Keratinocyte (primary cell): ENCODE measurements around the gene AOPEP. TPM values are rescaled to one million over a fixed set of nuclear protein-coding genes. Genes with fewer than 3 reads are reported as not detected.

Source experiments
- DNase-seq: peaks from one replicate; pipeline ENCODE4 v3.0.0-alpha.2; 2011; ENCODE audit warnings: low read depth, missing footprints, low spot score
- FAIRE-seq: peaks from 2 replicates; lab custom pipeline; 2011; peaks lifted over from hg19 to GRCh38; lab: Jason Lieb, UNC
- H2AFZ ChIP-seq: 2 replicates; pipeline ENCODE4 v1.6.0; 2012; ENCODE audit warnings: low read length, control low read depth, inconsistent platforms; ENCODE audit not compliant: control insufficient read depth
- H3K27ac ChIP-seq: 2 replicates; pipeline ENCODE4 v1.5.1; 2011; ENCODE audit warnings: low read length; ENCODE audit not compliant: control insufficient read depth, insufficient read depth
- H3K27me3 ChIP-seq: 3 replicates; pipeline ENCODE4 v1.6.0; 2011; ENCODE audit warnings: low read length; ENCODE audit not compliant: control insufficient read depth, insufficient read depth; ENCODE audit errors: extremely low read depth
- H3K36me3 ChIP-seq, 2 experiments: 2 replicates in 1 of 2; 3 replicates in 1 of 2; pipeline ENCODE4 v1.5.1; 2011; ENCODE audit warnings: low read length in 2 of 2, mild to moderate bottlenecking in 1 of 2; ENCODE audit not compliant: control insufficient read depth in 2 of 2, insufficient read depth in 2 of 2; ENCODE audit errors: extremely low read depth in 1 of 2
- H3K4me1 ChIP-seq: 3 replicates; pipeline ENCODE4 v1.5.1; 2011; ENCODE audit warnings: low read length; ENCODE audit not compliant: control insufficient read depth, insufficient read depth; ENCODE audit errors: extremely low read depth
- H3K4me2 ChIP-seq: 3 replicates; pipeline ENCODE4 v1.6.0; 2011; ENCODE audit warnings: low read depth, low read length; ENCODE audit not compliant: control insufficient read depth, insufficient read depth; ENCODE audit errors: extremely low read depth
- H3K4me3 ChIP-seq, 3 experiments: fragments of 200-600 bp in 1 of 3; sonication (generic) in 1 of 3; 2 replicates in 2 of 3; 3 replicates in 1 of 3; pipeline ENCODE4 v1.5.1; 2011 to 2016; ENCODE audit warnings: low read length in 3 of 3, mild to moderate bottlenecking in 3 of 3, control low read depth in 2 of 3, inconsistent platforms in 1 of 3, low read depth in 1 of 3, mixed read lengths in 1 of 3, mixed run types in 1 of 3, moderate library complexity in 1 of 3; ENCODE audit not compliant: control insufficient read depth in 2 of 3, insufficient read depth in 2 of 3; ENCODE audit errors: extremely low read depth in 1 of 3
- H3K79me2 ChIP-seq: 2 replicates; pipeline ENCODE4 v1.6.0; 2012; ENCODE audit warnings: low read length; ENCODE audit not compliant: control insufficient read depth, insufficient read depth
- H3K9ac ChIP-seq: 3 replicates; pipeline ENCODE4 v1.6.0; 2011; ENCODE audit warnings: low read length; ENCODE audit not compliant: control insufficient read depth, insufficient read depth; ENCODE audit errors: extremely low read depth
- H3K9me1 ChIP-seq: 3 replicates; pipeline ENCODE4 v1.6.0; 2011; ENCODE audit warnings: low read length; ENCODE audit not compliant: control insufficient read depth, insufficient read depth; ENCODE audit errors: extremely low read depth
- H3K9me3 ChIP-seq: 2 replicates; pipeline ENCODE4 v1.5.1; 2012; ENCODE audit warnings: low read depth, low read length; ENCODE audit not compliant: control insufficient read depth
- H4K20me1 ChIP-seq: 3 replicates; pipeline ENCODE4 v1.6.0; 2011; ENCODE audit warnings: low read length; ENCODE audit not compliant: control insufficient read depth, insufficient read depth; ENCODE audit errors: extremely low read depth
- CTCF ChIP-seq, 3 experiments: IDR thresholded peaks in 1 of 3; conservative IDR thresholded peaks in 1 of 3; optimal IDR thresholded peaks in 1 of 3; 2 replicates in 2 of 3; 3 replicates in 1 of 3; pipeline versions ENCODE3 to v1.5.1; 2011; ENCODE audit warnings: low read length in 3 of 3, mild to moderate bottlenecking in 3 of 3, moderate library complexity in 2 of 3, control low read depth in 1 of 3, inconsistent platforms in 1 of 3; ENCODE audit not compliant: insufficient read depth in 2 of 3; ENCODE audit errors: extremely low read depth in 1 of 3
- EZH2 ChIP-seq: IDR thresholded peaks from one replicate; pipeline ENCODE4 v1.6.1; 2012; ENCODE audit warnings: inconsistent platforms, mild to moderate bottlenecking, low read length, moderate library complexity
- dilution Hi-C: fragments of 300-500 bp; cut with MboI; formaldehyde crosslinking; loops from one replicate; pipeline ENCODE4 v1.7.0; 2020; ENCODE audit warnings: low sequenced_read_pairs; ENCODE audit not compliant: extremely low pct_ligation_motif_present
- polyA plus RNA-seq, 5 experiments: library from polyadenylated mRNA; depleted of rRNA in 3 of 5; stranded (reverse) in 3 of 5; stranded (forward) in 1 of 5; unstranded in 1 of 5; fragments of >200 nt; gene quantifications; 1 replicate in 1 of 5; 2 replicates in 3 of 5; 3 replicates in 1 of 5; pipeline versions ENCODE4 v1.2.1 to v1.2.3, GENCODE V29; 2011 to 2012; ENCODE audit warnings: missing spikeins in 2 of 5, low read depth in 1 of 5, low replicate concordance in 1 of 5

The AOPEP gene
- polyA plus RNA-seq, 1 donor (not counting 4 experiments of a cell fraction or from before 2014, with no cell fraction given): 27.0 TPM

GRCh38 chr9:94853887-94854286, 127.4 kb downstream of the AOPEP start:
- H4K20me1 ChIP-seq: no peaks in the 10 kb centered on the region
- H3K9me1 ChIP-seq: peaks cover 2% of the 10 kb centered on the region
- TF ChIP-seq CTCF (optimal IDR thresholded peaks at IDR 0.05 in 1 of 3, IDR thresholded peaks at IDR 0.05 in 1 of 3, conservative IDR thresholded peaks at IDR 0.05 in 1 of 3; ENCODE audit: extremely low read depth in 1 of 3, insufficient read depth in 2 of 3, low read length in 3 of 3) (no peak), EZH2 (no peak)
- H3K4me2 ChIP-seq: no peak overlapping the region
- no peak overlapping the region for H3K27ac ChIP-seq
- dilution Hi-C loops: no loop called here
- DNase-seq: no peak
- no peak overlapping the region for H2AFZ ChIP-seq
- no peaks in the 10 kb centered on the region for H3K79me2 ChIP-seq
- FAIRE-seq: peak; percentile 53
- no peaks in the 10 kb centered on the region for H3K36me3 ChIP-seq
- H3K9me3 ChIP-seq: no peaks in the 10 kb centered on the region
- H3K27me3 ChIP-seq: no peaks in the 10 kb centered on the region
- H3K4me3 ChIP-seq: no peak overlapping the region
- H3K4me1 ChIP-seq: peaks cover 11% of the 10 kb centered on the region
- no peak overlapping the region for H3K9ac ChIP-seq

GRCh38 chr9:94855903-94856302, 129.4 kb downstream of the AOPEP start:
- TF ChIP-seq EZH2: no peak
- H3K4me3 ChIP-seq: no peak overlapping the region
- H3K36me3 ChIP-seq: no peaks in the 10 kb centered on the region
- DNase-seq (no peak), FAIRE-seq (peak; percentile 87)
- H3K4me2 ChIP-seq: no peak overlapping the region
- H3K27ac ChIP-seq: no peak overlapping the region
- no peaks in the 10 kb centered on the region for H3K79me2 ChIP-seq
- no peak overlapping the region for H3K9ac ChIP-seq
- no peaks in the 10 kb centered on the region for H3K9me3 ChIP-seq
- H3K4me1 ChIP-seq: peaks cover 11% of the 10 kb centered on the region
- peaks cover 2% of the 10 kb centered on the region for H3K9me1 ChIP-seq
- no peaks in the 10 kb centered on the region for H4K20me1 ChIP-seq
- no peaks in the 10 kb centered on the region for H3K27me3 ChIP-seq
- dilution Hi-C loops: no loop called here
- H2AFZ ChIP-seq: no peak overlapping the region

- H3K4me1 ChIP-seq: peaks cover 11% of the 10 kb centered on the region
- no peak overlapping the region for H3K4me3 ChIP-seq
- H2AFZ ChIP-seq: no peak overlapping the region
- H3K4me2 ChIP-seq: no peak overlapping the region
- H3K27ac ChIP-seq: no peak overlapping the region
- dilution Hi-C loops: no loop called here
- DNase-seq (no peak), FAIRE-seq (no peak)
- H3K9me1 ChIP-seq: peaks cover 2% of the 10 kb centered on the region
- no peaks in the 10 kb centered on the region for H3K27me3 ChIP-seq
- TF ChIP-seq EZH2 (no peak), CTCF (optimal IDR thresholded peaks at IDR 0.05 in 1 of 3, IDR thresholded peaks at IDR 0.05 in 1 of 3, conservative IDR thresholded peaks at IDR 0.05 in 1 of 3; ENCODE audit: extremely low read depth in 1 of 3, insufficient read depth in 2 of 3, low read length in 3 of 3) (no peak)
- no peak overlapping the region for H3K9ac ChIP-seq
- H3K36me3 ChIP-seq: no peaks in the 10 kb centered on the region
- no peaks in the 10 kb centered on the region for H3K79me2 ChIP-seq
- no peaks in the 10 kb centered on the region for H3K9me3 ChIP-seq
- H4K20me1 ChIP-seq: no peaks in the 10 kb centered on the region
Observed at GRCh38 chr9:94857791-94858190, 131.3 kb downstream of the AOPEP start.
